GM21528 (cell line): ENCODE data around the gene PTPRF.
"Not testable (repeated sequence)": the region's sequence is repeated elsewhere in the genome, so short reads cannot be mapped to it uniquely, and the experiment has no call there.

Experiments used
- ATAC-seq: cut with Tn5 transposase; IDR thresholded peaks from one replicate; pipeline ENCODE4 v1.9.1; 2021; ENCODE audit warnings: mild to moderate bottlenecking, moderate library complexity; ENCODE audit not compliant: unreplicated experiment, low FRiP score

PTPRF gene

DNA sequence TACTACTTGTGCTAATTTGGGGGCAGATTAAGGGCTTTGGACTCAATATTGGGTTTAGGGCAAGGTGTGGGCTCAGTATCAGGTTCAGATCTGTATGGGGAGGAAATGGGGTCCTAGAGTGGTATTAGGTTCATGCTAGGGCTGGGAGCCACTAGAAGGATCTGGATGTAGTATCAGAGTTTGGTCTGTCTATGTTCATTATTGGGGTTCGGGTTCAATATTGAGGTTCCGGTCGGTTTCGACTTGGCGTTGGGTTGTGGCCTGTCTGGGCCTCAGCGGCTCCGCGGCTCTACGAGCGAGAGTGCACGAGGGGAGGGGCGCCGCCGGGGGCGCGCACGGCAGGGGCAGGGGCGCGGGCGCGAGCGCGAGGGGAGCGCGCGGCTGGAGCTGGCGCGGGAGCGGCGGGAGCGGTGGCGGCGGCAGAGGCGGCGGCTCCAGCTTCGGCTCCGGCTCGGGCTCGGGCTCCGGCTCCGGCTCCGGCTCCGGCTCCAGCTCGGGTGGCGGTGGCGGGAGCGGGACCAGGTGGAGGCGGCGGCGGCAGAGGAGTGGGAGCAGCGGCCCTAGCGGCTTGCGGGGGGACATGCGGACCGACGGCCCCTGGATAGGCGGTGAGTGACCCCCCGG lies at the start of gene PTPRF:
PTPRF (plus strand) TSS at position 401 of the 624 bp plus-strand sequence. CDS start 14,193 bp downstream, outside the sequence.
- ATAC-seq = no peak

- no peak for ATAC-seq
These were observed 49.2 kb upstream of the PTPRF start for GRCh38 chr1:43481491-43481890.

DNA sequence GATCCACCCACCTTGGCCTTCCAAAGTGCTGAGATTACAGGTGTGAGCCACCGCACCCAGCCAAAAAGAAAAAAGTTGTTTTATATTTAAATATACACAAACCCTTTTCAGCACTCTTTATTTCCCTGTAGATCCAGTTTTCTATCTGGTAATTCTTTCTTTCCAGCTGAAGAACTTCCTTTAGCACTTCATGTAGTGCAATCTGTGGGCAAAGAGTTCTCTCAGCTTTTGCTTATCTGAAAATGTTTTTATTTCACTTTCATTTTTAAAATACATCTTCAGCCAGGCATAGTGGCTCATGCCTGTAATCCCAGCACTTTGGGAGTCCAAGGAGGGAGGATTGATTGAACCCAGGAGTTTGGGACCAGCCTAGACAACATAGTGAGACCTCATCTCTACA lies 48.5 kb upstream of the PTPRF start:
- ATAC-seq = no peak

DNA sequence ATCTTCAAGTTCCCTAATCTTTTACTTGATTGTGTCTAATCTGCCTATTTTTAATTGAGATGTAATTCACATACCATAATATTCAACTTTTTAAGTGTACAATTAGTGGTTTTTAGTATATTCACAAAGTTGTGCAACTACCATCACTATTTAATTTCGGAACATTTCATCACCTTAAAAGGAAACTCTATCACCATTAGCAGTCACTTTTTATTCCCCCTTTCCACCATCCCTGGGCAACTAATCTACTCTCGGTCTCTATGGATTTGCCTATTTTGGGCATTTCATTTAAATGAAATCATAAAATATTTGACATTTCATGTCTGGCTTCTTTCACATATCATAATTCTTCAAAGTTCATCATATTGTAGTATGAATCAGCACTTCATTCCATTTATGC lies 46.3 kb upstream of the PTPRF start:
- ATAC-seq = no peak

DNA sequence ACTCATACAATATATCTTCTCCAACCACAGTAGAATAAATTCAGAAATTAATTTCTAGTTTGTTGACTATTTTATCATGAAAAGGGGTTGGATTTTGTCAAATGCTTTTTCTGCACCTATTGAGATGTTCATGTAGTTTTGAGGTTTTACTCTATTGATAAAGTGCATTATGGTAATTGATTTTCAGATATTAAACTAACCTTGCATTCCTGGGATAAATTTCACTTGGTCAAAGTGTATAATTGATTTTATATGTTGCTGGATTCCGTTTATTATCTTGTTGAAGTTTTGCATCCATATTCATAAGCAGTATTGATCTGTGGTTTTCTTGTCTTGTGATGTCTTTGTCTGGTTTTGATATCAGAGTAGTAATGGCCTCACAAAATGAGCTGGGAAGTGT lies 42.5 kb upstream of the PTPRF start:
- ATAC-seq = no peak

DNA sequence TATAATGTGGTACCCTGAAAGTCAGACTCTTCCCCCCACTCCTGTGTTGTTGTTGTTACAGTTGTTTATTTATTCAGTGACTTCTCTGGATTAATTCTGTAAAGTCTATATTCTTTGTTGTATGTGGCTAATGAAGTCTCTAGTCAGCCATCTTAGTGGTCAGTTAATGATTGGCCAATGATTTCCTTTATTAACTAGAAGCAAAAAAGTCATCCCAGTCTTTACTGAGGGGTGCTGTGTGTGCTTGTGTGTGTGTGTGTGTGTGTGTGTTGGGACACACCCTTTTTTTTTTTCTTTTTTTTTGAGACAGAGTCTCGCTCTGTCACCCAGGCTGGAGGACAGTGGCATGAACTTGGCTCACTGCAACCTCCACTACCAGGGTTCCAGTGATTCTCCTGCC lies 39.6 kb upstream of the PTPRF start:
- ATAC-seq = no peak

DNA sequence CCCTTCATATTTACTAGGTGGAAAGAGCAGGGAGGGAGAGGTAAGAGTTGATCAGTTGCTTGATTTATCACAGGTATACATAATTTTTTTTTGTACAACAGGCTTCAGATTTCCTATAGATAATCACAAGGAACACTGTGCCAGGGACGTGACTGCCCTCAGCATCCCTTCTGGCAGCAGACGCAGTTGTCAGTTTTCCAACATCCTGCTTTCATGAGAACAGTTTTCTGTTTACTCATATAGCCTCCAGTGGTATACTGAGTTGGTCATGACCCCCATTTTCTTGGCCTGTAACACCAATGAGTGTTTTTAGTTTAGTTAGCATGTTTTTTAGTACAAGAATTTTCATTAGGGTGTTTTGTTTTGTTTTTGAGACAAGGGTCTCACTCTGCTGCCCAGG lies 37.9 kb upstream of the PTPRF start:
- ATAC-seq = no peak

DNA sequence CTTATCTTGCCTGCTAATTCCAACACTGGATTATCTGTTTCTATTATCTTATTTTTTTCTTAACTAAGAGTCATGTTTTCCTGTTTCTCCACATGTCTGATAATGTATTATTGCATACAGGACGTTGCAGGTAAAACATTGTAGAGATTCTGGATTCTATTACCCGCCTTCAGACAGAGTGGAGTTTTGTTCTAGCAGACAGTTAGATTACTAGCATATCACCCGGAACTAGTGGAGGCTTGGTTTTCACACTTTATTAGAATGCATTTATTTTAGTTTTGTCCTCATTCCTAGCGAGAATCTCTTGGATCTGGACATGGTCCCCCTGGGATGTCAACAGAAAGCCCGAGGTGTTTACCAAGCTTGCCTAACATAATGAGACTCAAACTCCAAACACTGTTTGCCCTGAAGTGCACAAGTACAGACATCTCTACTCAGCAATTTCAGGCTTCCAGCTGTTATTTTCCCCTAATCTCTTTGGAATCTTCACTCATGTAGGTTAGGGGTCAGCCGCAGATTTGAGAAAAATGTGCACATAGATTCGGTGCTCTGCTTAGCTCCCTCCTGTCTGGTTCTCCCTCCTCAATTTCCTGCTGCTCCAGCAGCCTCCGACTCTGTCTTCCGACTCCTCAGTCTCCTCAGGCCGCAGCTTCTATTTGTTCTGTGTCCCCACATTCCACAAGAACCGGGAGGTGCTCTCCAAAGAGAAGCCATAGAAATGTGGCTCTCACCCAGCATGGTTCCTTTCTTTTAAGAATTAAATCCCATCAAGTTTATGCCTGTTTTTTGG lies 36.8 kb upstream of the PTPRF start:
- ATAC-seq = no peak

- ATAC-seq = no peak
These were observed 35.5 kb upstream of the PTPRF start for GRCh38 chr1:43495204-43495603.

GRCh38 chr1:43499898-43500297 lies 30.8 kb upstream of the PTPRF start:
- ATAC-seq = no peak

GRCh38 chr1:43501806-43502205 lies 28.9 kb upstream of the PTPRF start:
- ATAC-seq = not testable (repeated sequence)

DNA sequence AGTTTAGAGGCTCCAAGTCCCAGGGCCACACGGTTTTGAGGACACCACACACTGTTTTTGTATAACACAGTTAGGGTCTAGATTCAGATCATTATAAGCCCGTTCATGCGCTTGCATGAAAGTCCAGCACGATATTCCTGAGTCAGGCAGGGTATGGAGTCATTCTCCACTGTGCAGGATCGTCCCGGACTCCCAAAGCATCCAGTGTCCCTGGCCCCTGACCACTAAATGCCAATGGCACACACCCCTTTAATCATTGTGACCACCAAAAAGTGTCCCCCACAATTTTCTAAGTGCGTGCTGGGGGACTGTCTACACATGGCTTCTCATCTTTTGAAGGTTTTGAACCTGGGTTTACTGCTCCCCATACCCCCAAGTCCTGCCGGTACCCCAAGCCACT lies 27.1 kb upstream of the PTPRF start:
- no peak for ATAC-seq

GRCh38 chr1:43505077-43505780 lies 25.5 kb upstream of the PTPRF start:
- no peak for ATAC-seq

GRCh38 chr1:43506233-43506632 lies 24.4 kb upstream of the PTPRF start:
- no peak for ATAC-seq

DNA sequence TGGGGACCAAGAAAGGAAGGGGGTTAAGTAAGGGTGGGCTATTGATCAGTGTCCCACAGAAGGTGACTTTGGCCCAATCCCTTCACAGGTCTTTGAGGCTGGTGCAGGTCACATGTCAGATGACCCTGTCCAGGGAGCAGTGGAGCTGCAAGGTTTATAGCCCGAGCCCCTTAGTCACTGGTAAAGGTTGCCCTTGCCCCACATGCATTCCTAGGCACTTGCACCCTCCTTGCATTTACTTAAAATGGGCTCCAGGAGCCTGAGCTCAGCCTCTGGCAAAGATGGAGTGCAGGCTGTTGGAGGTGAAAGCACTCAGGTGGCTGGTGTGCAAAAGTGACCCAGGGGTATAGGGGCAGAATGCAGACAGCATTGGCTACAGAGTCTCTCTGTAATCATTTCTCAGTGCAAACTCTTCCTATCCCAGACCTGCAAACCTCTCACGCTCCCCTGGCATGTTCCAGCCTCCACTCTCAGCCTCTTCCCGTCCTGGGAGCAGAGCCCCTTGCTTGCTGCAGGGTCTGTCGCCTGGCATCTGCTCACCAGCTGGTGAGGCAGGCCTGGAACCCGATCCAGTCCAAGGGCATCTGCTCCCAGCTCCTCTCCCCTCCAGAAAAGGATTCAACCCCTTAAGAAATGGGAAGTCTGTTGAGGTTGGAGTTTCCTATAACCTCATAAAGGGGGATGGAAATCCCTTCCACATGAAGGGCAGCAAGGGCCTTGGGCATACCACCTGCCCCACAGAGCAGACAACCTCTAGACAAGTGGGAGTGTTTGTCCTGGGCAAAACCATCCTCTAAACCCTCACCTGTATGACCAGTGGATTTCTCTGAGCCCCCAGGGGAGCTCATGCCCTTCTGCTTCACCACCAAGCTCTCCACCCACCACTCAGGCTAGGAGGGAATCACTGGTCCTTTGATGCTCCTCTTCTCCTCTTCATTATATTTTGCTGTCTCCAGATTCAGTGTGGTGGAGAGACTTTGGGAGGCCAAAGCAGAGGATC lies 23.1 kb upstream of the PTPRF start:
- no peak for ATAC-seq

- no peak for ATAC-seq
These were observed 21.5 kb upstream of the PTPRF start for GRCh38 chr1:43509007-43509739.

DNA sequence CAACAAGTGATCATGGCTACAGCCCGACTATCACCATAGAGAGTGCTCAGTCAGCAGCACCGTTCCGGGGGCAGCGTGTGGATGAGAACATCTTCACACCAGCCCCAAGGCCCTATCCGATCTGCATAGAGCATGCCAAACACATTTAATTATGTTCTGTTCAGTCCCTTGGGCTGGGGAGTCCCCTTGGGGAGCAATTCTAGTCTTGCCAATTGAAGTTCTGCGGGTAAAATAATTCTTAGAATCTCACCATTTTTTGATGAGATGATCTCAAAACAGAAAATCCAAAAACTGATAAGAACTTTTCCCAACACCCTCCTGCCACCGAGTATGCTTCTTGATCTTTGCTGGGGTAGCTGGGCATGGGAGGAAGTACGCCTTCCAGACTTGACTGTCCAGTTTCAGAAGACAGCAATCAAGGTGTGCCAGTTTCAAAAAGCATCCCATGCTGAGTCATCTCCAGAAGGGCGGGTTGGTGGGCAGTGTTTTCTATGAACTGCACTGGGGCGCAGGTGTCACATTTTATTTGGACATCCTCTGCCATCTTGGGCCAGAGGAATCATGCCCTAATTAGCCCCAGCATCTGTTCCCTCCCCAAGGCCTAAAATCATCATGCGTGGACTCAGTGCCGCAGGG lies 20.8 kb upstream of the PTPRF start:
- ATAC-seq = no peak

GRCh38 chr1:43510621-43511020 lies 20.1 kb upstream of the PTPRF start:
- ATAC-seq = no peak

- ATAC-seq = no peak
These were observed 19.3 kb upstream of the PTPRF start for GRCh38 chr1:43511394-43511793.
